GM12878 (cell line): Measurements from ENCODE around the gene CRELD2. TPM values are rescaled to one million over a fixed set of nuclear protein-coding genes. Genes with fewer than 3 reads are reported as not detected.

Source experiments
- IRF4 ChIP-seq: IDR thresholded peaks from 2 replicates; pipeline ENCODE4 v1.6.1; 2011; ENCODE audit warnings: low read depth, low read length
- JUND ChIP-seq: IDR thresholded peaks from 2 replicates; pipeline ENCODE4 v1.6.1; 2012; ENCODE audit warnings: low read depth, mild to moderate bottlenecking, low read length, improper control_type of control experiment, moderate library complexity
- KLF5 ChIP-seq: fragments of 450-650 bp; IDR thresholded peaks from 2 replicates; pipeline ENCODE4 v1.6.1; 2014; ENCODE audit warnings: mild to moderate bottlenecking; ENCODE audit not compliant: partially characterized antibody
- NR2C1 ChIP-seq: fragments of 450-650 bp; IDR thresholded peaks from 2 replicates; pipeline ENCODE4 v1.6.1; 2017; ENCODE audit warnings: antibody characterized with exemption, mild to moderate bottlenecking, moderate library complexity
- polyA plus RNA-seq, 11 experiments: library from polyadenylated mRNA; depleted of rRNA in 4 of 11; unstranded in 6 of 11; stranded (reverse) in 5 of 11; fragments of >200 nt; fragmentation: Nextera tagmentation in 4 of 11; fragmentation: Illumina TruSeq in 1 of 11; extraction: Ambion mirVana in 4 of 11; extraction: Trizol in 1 of 11; gene quantifications; 1 replicate in 1 of 11; 2 replicates in 10 of 11; pipeline versions ENCODE4 v1.2.1 to v1.2.3, GENCODE V29; 2011 to 2016; ENCODE audit warnings: inconsistent platforms in 2 of 11, missing spikeins in 2 of 11, low read depth in 1 of 11
- total RNA-seq, 4 experiments: library from RNA; depleted of rRNA in 3 of 4; stranded (reverse); fragments of >200 nt in 3 of 4; fragmentation: Illumina TruSeq in 1 of 4; extraction: Trizol in 1 of 4; gene quantifications; 2 replicates each; pipeline versions ENCODE4 v1.2.1 to v1.2.3, GENCODE V29; 2013 to 2021
- TF ChIP-seq, protein P1 (sequence below): fragments of 450-650 bp; IDR thresholded peaks from 2 replicates; pipeline ENCODE4 v1.6.1; 2018; ENCODE audit warnings: mild to moderate bottlenecking, low read depth, moderate library complexity; ENCODE audit not compliant: partially characterized antibody
- TF ChIP-seq, protein P2 (sequence below): IDR thresholded peaks from 2 replicates; pipeline ENCODE4 v1.6.1; 2012; ENCODE audit warnings: low read length, inconsistent platforms

Gene CRELD2
- total and polyA plus RNA-seq, 10 of the 15 experiments (the other 5 are each of a cell fraction or from before 2014, with no cell fraction given), result 9.4 to 111 (median 25.9) TPM

DNA sequence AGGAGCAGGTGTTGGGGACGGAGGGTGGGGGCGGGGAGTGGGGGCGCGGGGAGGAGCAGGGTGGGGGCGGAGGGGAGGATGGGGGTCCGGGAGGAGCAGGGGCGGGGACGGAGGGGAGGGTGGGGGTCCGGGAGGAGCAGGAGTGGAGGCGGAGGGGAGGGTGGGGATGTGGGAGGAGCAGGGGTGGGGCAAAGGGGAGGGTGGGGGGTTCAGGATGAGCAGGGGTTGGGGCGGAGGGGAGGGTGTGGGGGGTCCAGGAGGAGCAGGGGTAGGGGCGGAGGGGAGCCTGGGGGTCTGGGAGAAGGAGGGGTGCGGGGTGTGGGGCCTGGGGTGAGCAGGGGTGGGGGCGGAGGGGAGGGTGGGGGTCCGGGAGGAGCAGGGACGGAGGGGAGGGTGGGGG is 17.1 kb downstream of the CRELD2 start (continued):
- TF ChIP-seq, protein P1, sequence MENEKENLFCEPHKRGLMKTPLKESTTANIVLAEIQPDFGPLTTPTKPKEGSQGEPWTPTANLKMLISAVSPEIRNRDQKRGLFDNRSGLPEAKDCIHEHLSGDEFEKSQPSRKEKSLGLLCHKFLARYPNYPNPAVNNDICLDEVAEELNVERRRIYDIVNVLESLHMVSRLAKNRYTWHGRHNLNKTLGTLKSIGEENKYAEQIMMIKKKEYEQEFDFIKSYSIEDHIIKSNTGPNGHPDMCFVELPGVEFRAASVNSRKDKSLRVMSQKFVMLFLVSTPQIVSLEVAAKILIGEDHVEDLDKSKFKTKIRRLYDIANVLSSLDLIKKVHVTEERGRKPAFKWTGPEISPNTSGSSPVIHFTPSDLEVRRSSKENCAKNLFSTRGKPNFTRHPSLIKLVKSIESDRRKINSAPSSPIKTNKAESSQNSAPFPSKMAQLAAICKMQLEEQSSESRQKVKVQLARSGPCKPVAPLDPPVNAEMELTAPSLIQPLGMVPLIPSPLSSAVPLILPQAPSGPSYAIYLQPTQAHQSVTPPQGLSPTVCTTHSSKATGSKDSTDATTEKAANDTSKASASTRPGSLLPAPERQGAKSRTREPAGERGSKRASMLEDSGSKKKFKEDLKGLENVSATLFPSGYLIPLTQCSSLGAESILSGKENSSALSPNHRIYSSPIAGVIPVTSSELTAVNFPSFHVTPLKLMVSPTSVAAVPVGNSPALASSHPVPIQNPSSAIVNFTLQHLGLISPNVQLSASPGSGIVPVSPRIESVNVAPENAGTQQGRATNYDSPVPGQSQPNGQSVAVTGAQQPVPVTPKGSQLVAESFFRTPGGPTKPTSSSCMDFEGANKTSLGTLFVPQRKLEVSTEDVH, result no peak
- TF ChIP-seq KLF5, result no peak
- no peak for TF ChIP-seq IRF4
- TF ChIP-seq JUND, result no peak
- TF ChIP-seq, protein P2, sequence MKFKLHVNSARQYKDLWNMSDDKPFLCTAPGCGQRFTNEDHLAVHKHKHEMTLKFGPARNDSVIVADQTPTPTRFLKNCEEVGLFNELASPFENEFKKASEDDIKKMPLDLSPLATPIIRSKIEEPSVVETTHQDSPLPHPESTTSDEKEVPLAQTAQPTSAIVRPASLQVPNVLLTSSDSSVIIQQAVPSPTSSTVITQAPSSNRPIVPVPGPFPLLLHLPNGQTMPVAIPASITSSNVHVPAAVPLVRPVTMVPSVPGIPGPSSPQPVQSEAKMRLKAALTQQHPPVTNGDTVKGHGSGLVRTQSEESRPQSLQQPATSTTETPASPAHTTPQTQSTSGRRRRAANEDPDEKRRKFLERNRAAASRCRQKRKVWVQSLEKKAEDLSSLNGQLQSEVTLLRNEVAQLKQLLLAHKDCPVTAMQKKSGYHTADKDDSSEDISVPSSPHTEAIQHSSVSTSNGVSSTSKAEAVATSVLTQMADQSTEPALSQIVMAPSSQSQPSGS, result no peak
- no peak for TF ChIP-seq NR2C1
